K562 (cell line): ENCODE results near the gene DBT. TPM values are rescaled to one million over a fixed set of nuclear protein-coding genes. Genes with fewer than 3 reads are reported as not detected.

Experiments
- ARID1B ChIP-seq: fragments of 450-650 bp; IDR thresholded peaks from 2 replicates; pipeline ENCODE4 v1.6.1; 2016; ENCODE audit warnings: antibody characterized with exemption, mild to moderate bottlenecking, inconsistent platforms
- HDAC1 ChIP-seq, 2 experiments: fragments of 450-650 bp; IDR thresholded peaks; 2 replicates each; pipeline ENCODE4 v1.6.1; 2016 to 2017; ENCODE audit warnings: inconsistent platforms in 1 of 2, mild to moderate bottlenecking in 1 of 2, moderate library complexity in 1 of 2
- JUND ChIP-seq, 2 experiments: IDR thresholded peaks; 2 replicates in 1 of 2; 3 replicates in 1 of 2; pipeline ENCODE4 v1.6.1; 2011; ENCODE audit warnings: borderline replicate concordance in 2 of 2, low read depth in 2 of 2, low read length in 2 of 2, improper control_type of control experiment in 1 of 2, missing biosample characterization in 1 of 2, missing genetic modification characterization in 1 of 2, missing genetic modification reagents in 1 of 2
- KDM1A ChIP-seq, 2 experiments: fragments of 450-650 bp; IDR thresholded peaks; 2 replicates each; pipeline ENCODE4 v1.6.1; 2016; ENCODE audit warnings: mild to moderate bottlenecking in 2 of 2
- MGA ChIP-seq: fragments of 450-650 bp; IDR thresholded peaks from 2 replicates; pipeline ENCODE4 v1.6.1; 2016; ENCODE audit warnings: mild to moderate bottlenecking, moderate library complexity
- POLR3G ChIP-seq: IDR thresholded peaks from 2 replicates; pipeline ENCODE4 v1.6.1; 2011; ENCODE audit not compliant: insufficient read length, insufficient replicate concordance; ENCODE audit errors: extremely low read depth
- SMARCA4 ChIP-seq: fragments of 450-650 bp; IDR thresholded peaks from 2 replicates; pipeline ENCODE4 v1.6.1; 2016
- TAL1 ChIP-seq: fragments of 450-650 bp; IDR thresholded peaks from 2 replicates; pipeline ENCODE4 v1.6.1; 2016; ENCODE audit warnings: mild to moderate bottlenecking
- TEAD4 ChIP-seq, 2 experiments: sonication (generic) in 1 of 2; formaldehyde crosslinking in 1 of 2; IDR thresholded peaks; 2 replicates each; pipeline versions ENCODE4 v1.6.1 to v1.8.0; 2012 to 2022; ENCODE audit warnings: borderline replicate concordance in 1 of 2, inconsistent platforms in 1 of 2, low read length in 1 of 2, mild to moderate bottlenecking in 1 of 2, missing genetic modification reagents in 1 of 2
- ZFPM2 ChIP-seq: fragments of 250-450 bp; sonication (Bioruptor Pico); IDR thresholded peaks from 2 replicates; pipeline ENCODE4 v1.5.1; 2022; ENCODE audit warnings: mild to moderate bottlenecking
- ZNF274 ChIP-seq: IDR thresholded peaks from 2 replicates; pipeline ENCODE4 v1.6.1; 2011; ENCODE audit warnings: low read depth, mild to moderate bottlenecking, low read length, moderate library complexity, borderline replicate concordance
- polyA plus RNA-seq, 8 experiments: library from polyadenylated mRNA; depleted of rRNA in 4 of 8; stranded (reverse) in 5 of 8; unstranded in 3 of 8; fragments of >200 nt; fragmentation: Nextera tagmentation in 2 of 8; fragmentation: Illumina TruSeq in 1 of 8; extraction: Ambion mirVana in 2 of 8; extraction: Trizol in 1 of 8; gene quantifications; 2 replicates each; pipeline versions ENCODE4 v1.2.1 to v1.2.3, GENCODE V29; 2011 to 2014; ENCODE audit warnings: inconsistent platforms in 1 of 8, missing spikeins in 1 of 8
- total RNA-seq, 7 experiments: library from RNA; depleted of rRNA in 6 of 7; stranded (reverse); fragments of >200 nt in 6 of 7; fragmentation: Illumina TruSeq in 2 of 7; extraction: Trizol in 2 of 7; gene quantifications; 2 replicates each; pipeline versions ENCODE4 v1.2.1 to v1.2.3, GENCODE V29; 2011 to 2021; ENCODE audit warnings: low replicate concordance in 1 of 7

The DBT gene
- total and polyA plus RNA-seq, 9 of the 15 experiments (the other 6 are each of a cell fraction or from before 2014, with no cell fraction given), result 2.7 to 13.5 (median 7.3) TPM

GRCh38 chr1:100142343-100142742 is 107.3 kb downstream of the DBT start (continued):
- TF ChIP-seq MGA, result no peak
- peak; percentile 48; the same call in 1 of the 2 replicates for TF ChIP-seq SMARCA4
- TF ChIP-seq ZFPM2 (CRISPR knock-in tag), result no peak
- 0 out of 2 replicates have a peak, but pooled peaks have one; percentile 12 for TF ChIP-seq JUND (IDR thresholded peaks at IDR 0.05; ENCODE audit: borderline replicate concordance, low read depth, low read length)
- TF ChIP-seq JUND (tag; IDR thresholded peaks at IDR 0.05; ENCODE audit: borderline replicate concordance, low read depth, low read length), result no peak
- peak; percentile 50; the same call in 1 of the 2 replicates for TF ChIP-seq TEAD4 (IDR thresholded peaks at IDR 0.05; ENCODE audit: low read length)
- TF ChIP-seq TEAD4 (CRISPR knock-in tag; IDR thresholded peaks at IDR 0.05; ENCODE audit: borderline replicate concordance), result no peak
- TF ChIP-seq ZNF274, result no peak
- TF ChIP-seq KDM1A (IDR thresholded peaks at IDR 0.05), result peak; percentile 62 to 63
- peak; percentile 35 for TF ChIP-seq TAL1
- peak; percentile 72; the same call in 1 of the 2 replicates for TF ChIP-seq ARID1B
- peak in 1 of 2 experiments; percentile 53; a peak in 1 of 4 replicates for TF ChIP-seq HDAC1 (IDR thresholded peaks at IDR 0.05)
- TF ChIP-seq POLR3G, result no peak
